HepG2 (cell line): ENCODE results near the gene GRIN3B. TPM values are rescaled to one million over a fixed set of nuclear protein-coding genes. Genes with fewer than 3 reads are reported as not detected.
A peak's percentile ranks its signal among the peaks of the same experiment; 100 is the strongest.

ENCODE experiments used
- E2F5 ChIP-seq: sonication (generic); formaldehyde crosslinking; conservative IDR thresholded peaks from 2 replicates; pipeline ENCODE4 v1.4.0; 2020; ENCODE audit warnings: missing genetic modification reagents
- ETS1 ChIP-seq: sonication (generic); formaldehyde crosslinking; IDR thresholded peaks from 2 replicates; pipeline ENCODE4 v1.4.0; 2020; ENCODE audit warnings: missing genetic modification reagents
- HMG20B ChIP-seq: conservative IDR thresholded peaks from 2 replicates; pipeline ENCODE4 v1.6.1; 2016; ENCODE audit warnings: missing genetic modification reagents, missing compliant biosample characterization
- IKZF5 ChIP-seq: IDR thresholded peaks from 2 replicates; pipeline ENCODE4 v1.6.1; 2018; ENCODE audit warnings: missing genetic modification reagents, mild to moderate bottlenecking, missing compliant biosample characterization
- KDM5A ChIP-seq: fragments of 200-600 bp; sonication (generic); IDR thresholded peaks from 2 replicates; pipeline ENCODE4 v1.7.0; 2018; ENCODE audit warnings: antibody characterized with exemption, mild to moderate bottlenecking, low read length, borderline replicate concordance
- PRDM4 ChIP-seq: sonication (generic); formaldehyde crosslinking; IDR thresholded peaks from 2 replicates; pipeline ENCODE4 v1.9.0; 2021; ENCODE audit warnings: missing genetic modification reagents, borderline replicate concordance
- YEATS4 ChIP-seq: sonication (generic); formaldehyde crosslinking; IDR thresholded peaks from 2 replicates; pipeline ENCODE4 v1.4.0; 2020; ENCODE audit warnings: missing genetic modification reagents, borderline replicate concordance
- ZNF207 ChIP-seq: fragments of 450-650 bp; IDR thresholded peaks from 2 replicates; pipeline ENCODE4 v1.6.1; 2016; ENCODE audit warnings: antibody characterized with exemption, borderline replicate concordance
- ZNF407 ChIP-seq: sonication (generic); formaldehyde crosslinking; IDR thresholded peaks from one replicate; pipeline ENCODE4 v1.5.1; 2020; ENCODE audit warnings: mild to moderate bottlenecking, missing genetic modification reagents; ENCODE audit errors: not compliant biosample characterization
- polyA plus RNA-seq, 8 experiments: library from polyadenylated mRNA; depleted of rRNA in 3 of 8; stranded (reverse) in 7 of 8; unstranded in 1 of 8; fragments of >200 nt; fragmentation: Illumina TruSeq in 4 of 8; extraction: Trizol in 4 of 8; gene quantifications; 2 replicates each; pipeline versions ENCODE4 v1.2.1 to v1.2.3, GENCODE V29; 2011 to 2016; ENCODE audit warnings: low read depth in 4 of 8, missing spikeins in 1 of 8, mixed read lengths in 1 of 8; ENCODE audit not compliant: insufficient read depth in 1 of 8
- total RNA-seq, 5 experiments: library from RNA; depleted of rRNA; stranded (reverse); fragments of >200 nt; fragmentation: Illumina TruSeq; extraction: Trizol; gene quantifications; 2 replicates each; pipeline ENCODE4 v1.2.3, GENCODE V29; 2016; ENCODE audit warnings: low read depth in 1 of 5

Gene GRIN3B
- total and polyA plus RNA-seq, 2 of the 13 experiments (the other 11 are each of a cell fraction or from before 2014, with no cell fraction given) = 0.07 to 0.20 TPM

- TF ChIP-seq ZNF407 (CRISPR knock-in tag) (no peak), ZNF207 (no peak), YEATS4 (CRISPR knock-in tag) (peak; percentile 25; the same call in 1 of the 2 replicates), IKZF5 (CRISPR knock-in tag) (0 out of 2 replicates have a peak, but pooled peaks have one; percentile 30), PRDM4 (CRISPR knock-in tag) (no peak), KDM5A (no peak), ETS1 (CRISPR knock-in tag) (no peak), E2F5 (CRISPR knock-in tag) (no peak), HMG20B (0 out of 2 replicates have a peak, but pooled peaks have one; percentile 7)
Measured at GRCh38 chr19:993361-993830, 6.8 kb upstream of the GRIN3B start (continued).
